HG02588 (cell line): ENCODE results near the gene SHISAL1.

ENCODE experiments used
- ATAC-seq: cut with Tn5 transposase; IDR thresholded peaks from one replicate; pipeline ENCODE4 v1.9.1; 2021; ENCODE audit warnings: mild to moderate bottlenecking, moderate library complexity; ENCODE audit not compliant: unreplicated experiment

The SHISAL1 gene

GRCh38 chr22:44281768-44282637, 30.7 kb downstream of the SHISAL1 start:
- ATAC-seq: no peak

GRCh38 chr22:44280665-44281188, 32.0 kb downstream of the SHISAL1 start:
- no peak for ATAC-seq

GRCh38 chr22:44279069-44279360, 33.7 kb downstream of the SHISAL1 start:
- ATAC-seq: no peak

- no peak for ATAC-seq
These were observed 34.3 kb downstream of the SHISAL1 start for GRCh38 chr22:44278243-44279068.

- ATAC-seq: no peak
These were observed 35.2 kb downstream of the SHISAL1 start for GRCh38 chr22:44277386-44278135.

GRCh38 chr22:44276706-44277356, 35.9 kb downstream of the SHISAL1 start:
- no peak for ATAC-seq

- no peak for ATAC-seq
These were observed 36.7 kb downstream of the SHISAL1 start for GRCh38 chr22:44276041-44276440.

GRCh38 chr22:44275631-44275995, 37.1 kb downstream of the SHISAL1 start:
- ATAC-seq: no peak

- ATAC-seq: no peak
These were observed 37.7 kb downstream of the SHISAL1 start for GRCh38 chr22:44274918-44275630.

GRCh38 chr22:44273175-44273574, 39.6 kb downstream of the SHISAL1 start:
- no peak for ATAC-seq

GRCh38 chr22:44272401-44272771, 40.4 kb downstream of the SHISAL1 start:
- ATAC-seq: no peak

- ATAC-seq: no peak
These were observed 40.9 kb downstream of the SHISAL1 start for GRCh38 chr22:44271732-44272400.

- no peak for ATAC-seq
These were observed 41.7 kb downstream of the SHISAL1 start for GRCh38 chr22:44271010-44271500.

GRCh38 chr22:44270556-44270880, 42.2 kb downstream of the SHISAL1 start:
- no peak for ATAC-seq

- ATAC-seq: no peak
These were observed 42.8 kb downstream of the SHISAL1 start for GRCh38 chr22:44269757-44270555.

GRCh38 chr22:44269117-44269498, 43.6 kb downstream of the SHISAL1 start:
- no peak for ATAC-seq

GRCh38 chr22:44268431-44269116, 44.2 kb downstream of the SHISAL1 start:
- no peak for ATAC-seq

GRCh38 chr22:44267856-44268255, 44.9 kb downstream of the SHISAL1 start:
- no peak for ATAC-seq
